ENCODE results near the gene PDHX.
"Not testable (repeated sequence)": the region's sequence is repeated elsewhere in the genome, so short reads cannot be mapped to it uniquely, and the experiment has no call there.

The PDHX gene

DNA sequence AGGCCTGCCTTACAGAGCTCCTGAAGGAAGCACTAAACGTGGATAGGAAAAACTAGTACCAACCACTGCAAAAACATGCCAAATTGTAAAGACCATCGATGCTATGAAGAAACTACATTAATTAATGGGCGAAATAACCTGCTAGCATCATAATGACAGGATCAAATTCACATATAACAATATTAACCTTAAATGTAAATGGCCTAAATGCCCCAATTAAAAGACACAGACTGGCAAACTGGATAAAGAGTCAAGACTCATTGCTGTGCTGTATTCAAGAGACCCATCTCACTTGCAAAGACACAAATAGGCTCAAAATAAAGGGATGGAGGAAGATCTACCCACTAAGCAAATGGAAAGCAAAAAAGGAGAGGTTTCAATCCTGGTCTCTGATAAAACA lies 107.5 kb downstream of the PDHX start:
- DNase-seq = not testable (repeated sequence)

DNA sequence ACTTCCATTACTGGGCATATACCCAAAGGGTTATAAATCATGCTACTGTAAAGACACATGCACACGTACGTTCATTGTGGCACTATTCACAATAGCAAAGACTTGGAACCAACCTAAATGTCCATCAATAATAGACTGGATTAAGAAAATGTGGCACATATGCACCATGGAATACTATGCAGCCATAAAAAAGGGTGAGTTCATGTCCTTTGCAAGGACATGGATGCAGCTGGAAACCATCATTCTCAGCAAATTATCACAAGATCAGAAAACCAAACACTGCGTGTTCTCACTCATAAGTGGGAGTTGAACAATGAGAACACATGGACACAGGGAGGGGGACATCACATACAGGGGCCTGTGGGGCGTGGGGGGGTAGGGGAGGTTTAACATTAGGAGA lies 111.6 kb downstream of the PDHX start:
- not testable (repeated sequence) for DNase-seq

DNA sequence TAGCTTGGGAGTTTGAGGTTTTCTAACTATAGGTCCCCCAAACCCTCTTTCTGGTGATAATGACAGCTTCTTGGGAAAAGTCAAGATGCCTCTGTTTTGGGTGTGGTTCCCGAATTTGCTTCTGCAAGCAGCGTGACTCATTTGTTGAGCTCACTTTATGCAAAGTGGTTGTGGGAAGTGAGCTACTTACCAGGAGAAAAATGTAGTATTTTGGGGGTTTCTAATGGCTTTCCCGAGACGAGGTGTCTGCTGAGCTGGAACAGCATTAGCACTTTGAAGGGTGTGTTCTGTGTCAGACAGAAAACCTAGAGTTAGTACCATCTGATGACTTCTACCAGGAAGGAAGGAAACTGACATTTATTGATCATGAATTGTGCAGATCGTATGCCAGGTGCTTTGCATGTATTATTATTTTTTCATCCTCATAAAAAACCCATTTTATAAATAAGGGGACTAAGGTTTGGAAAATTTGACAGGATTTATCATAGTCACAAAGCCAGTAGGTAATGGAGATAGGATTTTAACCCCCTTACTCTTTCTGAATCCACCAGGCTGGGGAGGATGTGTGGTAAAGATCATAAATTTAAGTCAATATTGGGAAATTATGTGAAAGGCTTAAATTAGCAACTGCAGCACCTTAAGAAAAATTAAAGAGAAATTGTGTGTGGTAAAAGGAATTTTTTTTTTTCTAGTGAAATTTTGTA lies 113.7 kb downstream of the PDHX start:
- DNase-seq = no peak

DNA sequence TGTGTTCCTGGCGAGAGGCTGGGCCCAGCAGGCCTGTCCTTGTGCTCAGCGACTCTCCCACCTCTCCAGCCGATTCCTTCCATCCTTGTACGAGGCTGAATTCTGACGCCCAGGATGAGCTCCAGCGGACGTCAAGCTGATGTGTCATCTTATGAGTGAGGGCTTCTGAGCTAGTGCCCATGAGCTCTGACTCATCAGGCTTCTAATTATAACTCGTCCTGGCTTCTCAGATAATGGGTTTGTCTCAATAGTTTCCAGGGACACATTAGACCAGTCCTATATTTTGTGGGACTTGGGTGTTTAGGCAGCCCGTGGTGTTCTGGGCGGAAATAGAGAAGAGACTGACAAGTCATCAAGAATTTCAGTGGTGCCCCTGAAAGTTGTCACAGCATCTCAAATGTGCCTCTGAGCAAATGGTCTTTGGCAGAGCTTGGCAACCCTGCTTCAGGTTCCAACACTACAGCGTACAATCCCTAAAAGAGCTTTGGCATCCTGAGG lies 114.3 kb downstream of the PDHX start:
- no peak for DNase-seq

DNA sequence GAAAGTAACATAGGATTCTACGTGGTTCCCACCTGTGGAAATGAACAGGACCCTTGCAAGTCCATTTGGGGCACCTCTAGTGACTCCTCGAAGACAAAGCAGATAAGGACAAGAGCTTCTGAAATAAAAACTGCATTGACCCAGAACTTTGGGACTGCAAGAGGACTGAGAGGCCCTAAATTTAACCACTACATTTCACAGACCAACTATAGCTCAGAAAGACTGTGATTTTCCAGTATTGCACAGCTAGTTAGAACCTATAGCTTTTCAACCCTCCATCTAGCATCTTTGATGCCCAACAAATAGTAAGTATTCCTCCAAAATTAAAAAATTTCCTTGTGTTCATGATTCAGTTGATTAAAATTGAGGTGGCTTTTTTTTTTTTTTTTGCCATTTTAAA lies 114.9 kb downstream of the PDHX start:
- DNase-seq = no peak

DNA sequence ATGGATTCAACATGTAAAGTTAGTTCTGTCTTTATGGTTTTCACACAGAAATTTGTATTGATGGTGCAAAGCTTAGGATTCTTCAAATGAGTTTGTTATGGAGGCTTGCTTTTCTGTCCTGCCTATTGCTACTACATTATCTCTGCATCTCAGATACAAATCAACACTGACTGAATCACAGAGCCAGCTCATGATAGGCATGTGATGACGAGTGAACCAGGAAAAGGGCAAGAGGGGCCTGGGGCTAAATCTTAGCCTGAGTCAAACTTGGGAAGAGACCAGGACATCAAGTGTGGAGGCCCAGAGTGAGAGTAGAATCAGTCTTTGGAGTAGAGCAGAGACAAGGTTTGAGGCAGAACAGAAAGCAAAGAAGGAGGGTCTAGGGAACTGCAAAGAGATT lies 115.4 kb downstream of the PDHX start:
- no peak for DNase-seq

DNA sequence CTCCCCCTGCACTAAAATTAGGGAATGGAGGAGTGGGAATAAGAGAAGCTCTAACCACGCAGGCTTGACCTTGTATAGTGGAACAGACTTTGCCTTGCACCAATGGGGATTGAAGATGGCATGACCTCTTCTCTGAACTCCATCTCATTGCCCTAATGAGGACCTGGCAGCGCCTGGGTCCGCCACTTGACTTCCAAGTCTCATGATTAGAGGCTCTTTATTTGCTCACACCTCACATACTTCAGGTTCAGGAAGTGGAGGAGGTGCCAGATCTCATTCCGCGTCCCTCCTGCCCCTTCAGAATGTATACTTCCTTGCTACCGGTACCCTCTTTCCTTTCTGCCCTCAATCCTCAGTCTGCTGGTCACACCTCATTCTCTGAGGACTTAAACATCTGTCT lies 116.6 kb downstream of the PDHX start:
- DNase-seq = no peak

DNA sequence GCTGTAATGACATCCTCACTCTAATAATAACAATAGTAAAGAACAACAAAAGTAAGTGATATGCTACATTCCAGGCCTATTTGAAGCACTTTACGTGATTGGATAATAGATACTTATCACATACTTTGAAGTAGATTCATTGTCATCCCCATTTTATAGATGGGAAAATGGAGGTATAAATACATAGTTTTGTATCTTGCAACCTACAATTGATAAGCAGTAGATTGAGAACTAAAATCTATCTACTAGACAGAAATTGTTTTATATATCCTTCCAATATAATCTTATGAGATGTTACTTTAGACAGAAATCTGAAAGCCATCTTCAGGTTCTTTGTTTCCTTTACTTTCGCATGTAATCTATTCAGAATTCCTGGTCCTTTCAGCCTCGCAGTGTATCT lies 118.0 kb downstream of the PDHX start:
- DNase-seq = no peak

DNA sequence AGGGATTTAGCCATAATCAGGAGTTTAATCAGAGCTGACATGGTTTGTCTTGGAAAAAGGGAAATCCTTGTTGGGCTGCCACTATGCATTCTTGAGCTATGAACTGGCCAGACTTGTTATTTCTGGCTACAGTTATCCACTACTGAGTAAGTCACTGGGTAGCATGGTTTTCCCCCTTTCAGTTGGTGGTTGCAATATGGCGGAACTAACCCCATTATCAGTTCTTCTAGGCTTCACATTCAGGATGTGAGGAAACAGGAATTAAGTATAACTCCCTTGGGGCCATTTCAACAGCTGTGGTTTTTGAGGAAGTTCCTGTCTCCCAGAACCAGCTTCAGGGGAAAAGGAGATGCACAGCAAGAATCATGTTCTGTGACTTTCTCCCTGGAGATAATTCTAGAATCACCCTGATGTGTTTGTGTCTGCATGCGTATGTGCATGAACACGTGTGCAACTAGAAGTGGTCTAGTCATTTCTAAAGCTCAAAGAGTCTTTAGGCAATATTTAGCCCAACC lies 119.5 kb downstream of the PDHX start:
- no peak for DNase-seq

DNA sequence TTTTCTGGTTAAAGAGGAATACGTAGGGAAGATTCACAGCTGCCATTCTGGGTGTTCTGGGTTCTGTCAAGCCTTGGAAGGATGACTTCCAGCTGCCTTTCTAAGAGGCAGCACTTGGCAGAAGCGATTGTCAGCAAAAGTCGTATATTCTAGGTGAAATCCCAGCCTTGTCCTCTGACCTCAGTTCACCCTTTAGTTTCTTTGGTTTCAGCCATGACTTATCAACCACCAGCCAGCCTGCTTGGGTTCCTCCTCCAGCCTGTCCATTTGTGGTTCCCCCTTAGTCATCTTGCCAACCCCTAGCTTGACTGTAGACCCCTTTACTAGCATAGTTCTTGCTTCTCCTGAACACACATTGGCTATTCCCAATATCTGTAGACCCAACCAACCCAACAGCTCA lies 120.2 kb downstream of the PDHX start:
- no peak for DNase-seq

DNA sequence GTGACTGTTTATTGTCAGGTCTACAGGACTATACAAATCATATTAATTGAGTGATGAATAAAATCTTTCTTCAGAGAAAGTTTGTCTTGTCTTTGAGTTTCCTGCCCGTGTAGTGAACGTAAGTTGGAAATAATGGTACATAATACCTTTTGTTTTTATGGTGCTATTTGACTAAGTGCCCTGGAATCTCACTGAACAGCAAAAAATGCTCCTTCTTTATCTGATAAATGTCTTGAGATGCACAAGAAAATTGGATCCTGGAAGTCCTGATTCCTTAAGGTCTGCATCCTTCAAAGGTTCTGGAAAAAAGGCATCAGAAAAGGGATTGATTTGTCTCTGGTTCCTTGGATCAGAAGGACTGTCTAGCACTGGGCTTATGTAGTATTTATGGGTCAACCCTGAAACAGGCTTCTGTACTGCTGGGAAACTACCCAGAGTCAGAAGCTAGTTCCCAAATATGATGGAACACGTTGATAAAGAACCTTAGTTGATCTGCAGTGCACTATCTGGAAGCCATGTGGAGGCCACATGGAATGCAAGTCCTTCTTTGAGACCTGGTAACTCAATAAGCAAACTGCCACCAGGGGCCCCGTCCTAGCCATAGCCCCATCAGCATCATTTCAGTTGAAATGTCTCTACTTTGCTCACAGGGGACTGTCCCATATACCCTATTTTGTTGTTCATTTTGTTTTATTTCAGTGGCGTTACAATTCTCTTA lies 122.0 kb downstream of the PDHX start:
- DNase-seq = no peak

DNA sequence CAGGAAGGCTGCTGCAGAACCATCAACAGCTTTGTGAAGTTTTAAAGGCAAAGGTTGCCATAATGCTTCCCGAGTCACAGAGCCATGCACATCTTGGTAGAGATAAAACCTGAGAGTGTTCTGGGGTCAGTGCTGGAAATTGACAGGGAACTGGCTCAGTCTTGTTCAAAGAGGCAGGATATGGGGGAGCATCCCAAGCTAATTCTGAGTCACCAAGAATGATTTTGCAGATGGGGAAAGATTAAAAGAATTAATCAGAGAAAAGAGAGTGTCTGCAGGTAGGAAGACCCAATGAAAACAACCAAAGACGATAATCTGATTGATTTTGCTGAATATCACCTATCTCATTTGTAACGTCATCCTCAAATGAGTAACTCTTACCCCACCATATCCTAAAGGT lies 122.7 kb downstream of the PDHX start:
- DNase-seq = no peak

DNA sequence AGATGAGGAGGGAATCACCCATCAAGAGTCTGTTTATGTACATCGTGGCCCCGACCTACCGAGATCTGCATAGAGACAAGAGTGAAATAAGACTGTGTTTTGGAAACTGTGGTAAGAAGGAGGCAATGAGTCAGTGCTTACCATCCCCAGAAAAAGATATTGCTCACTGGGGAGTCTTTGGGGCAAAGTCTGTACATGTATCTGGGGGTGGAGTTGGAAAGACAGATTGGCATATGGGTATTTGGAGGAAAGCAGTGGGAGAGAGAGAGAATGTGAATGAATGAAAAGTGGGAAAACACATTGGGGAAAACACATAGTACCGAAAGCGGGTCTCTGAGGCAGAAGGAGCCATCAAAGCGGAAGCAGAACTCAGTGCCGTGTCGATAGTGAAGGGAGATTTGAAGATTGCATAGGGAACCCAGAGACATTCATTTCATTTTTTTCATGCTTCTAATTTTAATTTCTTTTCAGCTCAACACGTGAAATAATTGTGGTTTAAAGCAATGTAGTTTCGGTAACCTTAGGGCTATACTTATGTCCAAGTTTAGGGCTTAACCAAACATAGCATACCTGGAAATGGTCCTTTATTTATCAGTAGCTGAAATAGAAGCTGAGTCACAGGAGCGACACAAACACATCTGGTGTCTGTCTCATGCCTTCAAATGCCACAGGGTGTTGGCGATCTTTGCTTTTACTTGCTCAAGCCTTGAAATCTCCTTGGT lies 124.0 kb downstream of the PDHX start:
- peak; percentile 55 for DNase-seq

DNA sequence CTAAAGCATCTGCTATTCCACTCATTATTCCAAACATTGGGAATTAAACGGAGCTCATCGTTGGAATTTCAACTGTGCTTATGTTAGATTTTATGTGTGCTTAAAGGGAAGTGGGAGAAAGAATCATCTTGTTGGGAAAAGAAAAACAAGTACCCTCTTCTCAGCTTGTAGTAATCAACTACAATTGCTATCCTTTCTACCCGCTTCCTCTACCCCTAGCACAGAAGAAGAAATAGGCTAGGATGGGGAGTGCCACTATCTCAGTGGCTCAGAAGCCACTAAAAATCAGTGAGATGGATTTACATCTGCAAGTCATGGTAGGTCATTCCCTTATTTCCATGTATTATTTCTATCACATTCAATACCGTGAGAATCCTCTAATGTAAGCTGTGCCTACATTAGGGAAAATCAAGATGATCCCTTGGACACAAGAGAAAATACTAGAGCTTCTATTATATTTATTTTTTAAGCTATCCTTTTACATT lies 124.7 kb downstream of the PDHX start:
- no peak for DNase-seq

DNA sequence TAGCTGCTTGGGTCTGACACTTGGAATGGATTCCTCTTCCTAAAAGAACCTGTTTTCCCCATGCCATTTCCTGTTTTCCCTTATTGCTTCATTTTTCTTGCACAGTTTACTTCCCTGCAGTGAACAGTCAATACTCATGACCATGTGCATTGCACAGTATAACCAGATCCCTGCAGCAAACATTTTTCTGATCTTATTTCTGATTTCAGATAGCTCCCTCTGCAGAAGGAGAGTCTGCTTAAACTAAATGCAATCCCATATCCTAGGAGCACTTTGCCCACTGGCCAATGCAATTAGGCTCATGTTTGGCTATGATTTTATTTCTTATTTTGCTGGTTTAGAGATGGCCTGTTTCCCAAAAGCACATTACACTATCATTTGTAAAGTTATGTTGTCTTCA lies 125.8 kb downstream of the PDHX start:
- DNase-seq = no peak

DNA sequence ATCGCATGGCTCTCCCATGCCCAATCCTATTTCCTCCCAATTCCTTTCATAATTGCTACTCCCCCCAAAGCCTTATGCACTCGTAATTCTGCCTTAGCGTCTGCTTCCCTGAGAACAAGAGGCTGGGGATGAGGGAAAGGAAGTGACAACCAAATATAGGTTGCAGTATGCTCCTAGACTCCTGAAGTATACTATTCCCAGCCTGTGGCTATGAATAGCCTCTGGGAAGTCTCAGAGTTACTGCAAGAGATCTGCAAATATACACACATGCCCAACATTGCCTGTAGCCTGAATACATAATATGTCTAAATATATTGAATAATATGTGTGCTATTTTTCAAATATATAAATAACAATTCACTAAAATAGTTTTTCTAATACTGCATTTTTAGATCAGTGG lies 126.5 kb downstream of the PDHX start:
- DNase-seq = no peak

DNA sequence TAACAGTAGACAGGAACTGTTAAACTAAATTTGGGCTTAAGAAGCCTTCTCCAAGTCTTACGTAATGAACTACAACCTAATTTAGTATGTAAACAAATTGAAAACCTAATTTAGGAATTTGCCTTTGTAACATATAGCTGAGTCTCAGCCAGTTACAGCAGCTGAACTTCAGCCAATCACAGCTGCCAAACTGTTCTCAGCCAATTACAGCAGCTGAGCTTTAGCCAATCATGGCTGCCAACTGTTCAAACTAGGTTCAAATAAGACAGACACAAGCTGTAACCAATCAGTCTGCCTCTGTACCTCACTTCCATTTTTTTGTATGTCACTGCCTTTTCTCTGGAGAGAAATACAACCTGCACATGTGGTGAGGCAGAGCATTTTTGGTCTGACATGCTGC lies 127.5 kb downstream of the PDHX start:
- DNase-seq = no peak

DNA sequence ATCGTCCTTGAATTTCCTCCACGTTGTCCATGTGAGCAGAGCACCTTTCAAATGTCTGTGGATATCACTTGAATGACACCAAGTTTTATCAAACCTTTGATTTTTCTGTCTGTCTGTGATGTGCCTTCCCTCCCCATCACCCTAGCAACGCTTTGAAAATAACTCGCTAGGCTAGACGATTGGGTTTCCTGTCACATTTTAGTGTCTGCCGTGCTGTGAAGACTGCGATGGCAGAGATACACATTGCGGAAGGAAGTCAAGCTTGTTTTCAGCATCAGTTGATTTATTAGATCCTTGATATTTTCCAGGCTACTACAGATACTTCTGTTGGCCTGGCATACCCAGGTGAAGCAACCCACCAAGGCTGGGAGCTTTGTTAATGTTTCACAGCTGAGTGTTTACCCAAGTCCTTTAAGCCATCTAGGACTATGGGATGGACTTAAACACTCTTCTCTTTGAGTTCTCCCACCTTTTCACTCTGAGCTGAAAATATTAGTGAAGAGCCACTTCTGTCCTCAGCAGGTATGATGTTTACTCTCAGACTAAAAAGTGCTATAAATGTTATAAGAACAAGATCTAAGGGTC lies 128.9 kb downstream of the PDHX start:
- DNase-seq = peak; percentile 60

All from stimulated activated CD8-positive, alpha-beta memory T cell treated with anti-CD3 and anti-CD28 coated beads, Interleukin-4, amount 100 ng/mL, for 48 hours (primary cell).